LNCAP (cell line): ENCODE results near the gene FOXP1.

Source experiments
- CTCF ChIP-seq: fragments of 450-650 bp; IDR thresholded peaks from 2 replicates; pipeline ENCODE4 v1.5.1; 2017; ENCODE audit warnings: mild to moderate bottlenecking

The FOXP1 gene

GRCh38 chr3:71562938-71563337, 20.6 kb downstream of the FOXP1 start:
- no peak for TF ChIP-seq CTCF

- no peak for TF ChIP-seq CTCF
These were observed 22.9 kb downstream of the FOXP1 start for GRCh38 chr3:71560665-71561064.

- TF ChIP-seq CTCF = no peak
These were observed 23.9 kb downstream of the FOXP1 start for GRCh38 chr3:71559578-71560162.

GRCh38 chr3:71559021-71559420, 24.5 kb downstream of the FOXP1 start:
- no peak for TF ChIP-seq CTCF

GRCh38 chr3:71554649-71555048, 28.9 kb downstream of the FOXP1 start:
- no peak for TF ChIP-seq CTCF

- TF ChIP-seq CTCF = no peak
These were observed 32.1 kb downstream of the FOXP1 start for GRCh38 chr3:71551311-71551919.

- TF ChIP-seq CTCF = no peak
These were observed 33.6 kb downstream of the FOXP1 start for GRCh38 chr3:71549951-71550350.
